ENCODE measurements around the gene ESRRA. TPM values are rescaled to one million over a fixed set of nuclear protein-coding genes. Genes with fewer than 3 reads are reported as not detected.

ESRRA gene
- total and polyA plus RNA-seq, 9 of the 15 experiments (the other 6 are each of a cell fraction or from before 2014, with no cell fraction given) = 0.27 to 89.7 (median 23.7) TPM

GRCh38 chr11:64291752-64292459 lies 13.4 kb upstream of the ESRRA start:
- Histone ChIP-seq H3K27me3 (ENCODE audit: control insufficient read depth in 2 of 2, insufficient read depth in 2 of 2, low read length in 2 of 2) (peaks cover 33 to 50% of the 10 kb centered on the region in 2 experiments; a peak in 4 of 5 replicates), H3K27ac (ENCODE audit: extremely low read depth, low read depth, low read length) (no peak overlapping the region), H3K4me1 (replicated peaks in 1 of 2; ENCODE audit: control insufficient read depth in 2 of 2, insufficient read depth in 2 of 2, low read length in 2 of 2) (peaks cover 0 to 40% of the 10 kb centered on the region in 2 experiments; a peak in 2 of 5 replicates), H3K36me3 (ENCODE audit: control insufficient read depth, insufficient read depth, low read length) (no peaks in the 10 kb centered on the region), H3K9me3 (replicated peaks; ENCODE audit: control insufficient read depth, insufficient read depth, low read depth, low read length) (no peaks in the 10 kb centered on the region), H3K9ac (ENCODE audit: insufficient read depth in 1 of 2, low read depth in 2 of 2, low read length in 2 of 2) (peak overlapping the region in 1 of 2 experiments; percentile 26; a peak in 1 of 4 replicates), H3K4me3 (no peak overlapping the region), H3K4me2 (ENCODE audit: insufficient read depth, low read length) (no peak overlapping the region), H2AFZ (ENCODE audit: low read depth, low read length) (no peak overlapping the region), H3K9me1 (ENCODE audit: control insufficient read depth, insufficient read depth, low read length) (no peaks in the 10 kb centered on the region), H4K20me1 (replicated peaks; ENCODE audit: control insufficient read depth, insufficient read depth, low read length) (no peaks in the 10 kb centered on the region), H3K79me2 (ENCODE audit: control insufficient read depth, insufficient read depth, low read length) (no peaks in the 10 kb centered on the region)
- ChIA-PET CTCF (ENCODE audit: low intra/inter-chr PET ratio) (no interaction called here), POLR2A (interaction anchor here (0.6 kb wide), 1 partner anchor 142 kb away, joined by 4 read pairs; no protein-coding TSS in a partner anchor)
- DNase-seq (ENCODE audit: extremely low read depth in 1 of 4, low spot score in 3 of 4) = no peak
- no peak for FAIRE-seq
- TF ChIP-seq SAP30 (IDR thresholded peaks at IDR 0.05; ENCODE audit: borderline replicate concordance, insufficient read depth, low read depth, low read length, poor library complexity, severe bottlenecking) (no peak), HEY1 (CRISPR knock-in tag; IDR thresholded peaks at IDR 0.05; ENCODE audit: borderline replicate concordance) (no peak), ZNF511 (CRISPR knock-in tag; IDR thresholded peaks at IDR 0.05) (no peak), ATF1 (CRISPR knock-in tag; IDR thresholded peaks at IDR 0.05) (no peak), ATF1 (tag; IDR thresholded peaks at IDR 0.05) (no peak), HNRNPL (IDR thresholded peaks at IDR 0.05; ENCODE audit: low read depth, low read length) (0 out of 2 replicates have a peak, but pooled peaks have one; percentile 19)
- WGBS (ENCODE audit: insufficient coverage, low coverage, missing lambda C conversion rate) = 18% methylated on average over 36 of the region's 96 CpGs
- intact Hi-C loops (cut with micrococcal nuclease) = no loop called here
- BruUV-seq (replicated peaks) = no TSS peak
- no peak for ATAC-seq
- in situ Hi-C loops (cut with MboI) = no loop called here
